Skeletal muscle cell (primary cell): ENCODE measurements around the gene TAS2R10.
"Not testable (repeated sequence)": the region's sequence is repeated elsewhere in the genome, so short reads cannot be mapped to it uniquely, and the experiment has no call there.

ENCODE experiments used
- DNase-seq: peaks from one replicate; pipeline ENCODE4 v3.0.0-alpha.2; 2010; ENCODE audit warnings: low read depth
- H3K4me3 ChIP-seq: 2 replicates; pipeline ENCODE4 v1.5.1; 2011; ENCODE audit warnings: low read depth, mild to moderate bottlenecking, control low read depth, low read length, moderate library complexity

The TAS2R10 gene

GRCh38 chr12:10794222-10794621 lies 31.9 kb downstream of the TAS2R10 start:
- no peak for DNase-seq

GRCh38 chr12:10791769-10792168 lies 34.4 kb downstream of the TAS2R10 start:
- DNase-seq, H3K4me3 ChIP-seq: not testable (repeated sequence)

More at GRCh38 chr12:10794222-10794621, 31.9 kb downstream of the TAS2R10 start:
- no peak overlapping the region for H3K4me3 ChIP-seq

- H3K4me3 ChIP-seq = no peak overlapping the region
- no peak for DNase-seq
Measured at GRCh38 chr12:10783252-10783651, 42.9 kb downstream of the TAS2R10 start.

- no peak for DNase-seq
Measured at GRCh38 chr12:10779103-10779502, 47.1 kb downstream of the TAS2R10 start.

More at GRCh38 chr12:10779103-10779502, 47.1 kb downstream of the TAS2R10 start:
- H3K4me3 ChIP-seq = no peak overlapping the region
